Measurements from ENCODE around the gene CREBBP.
A peak's percentile ranks its signal among the peaks of the same experiment; 100 is the strongest.

CREBBP gene

GRCh38 chr16:3695610-3696369 lies 184.7 kb downstream of the CREBBP start:
- Mint-ChIP-seq H3K27ac (no peak overlapping the region), H3K4me1 (peaks cover 17% of the 10 kb centered on the region), H3K27me3 (no peaks in the 10 kb centered on the region), H3K36me3 (no peaks in the 10 kb centered on the region), H3K9me3 (no peaks in the 10 kb centered on the region), H3K4me3 (no peak overlapping the region)

- Mint-ChIP-seq H3K36me3 (peaks cover 2% of the 10 kb centered on the region), H3K4me1 (peaks cover 18% of the 10 kb centered on the region), H3K27ac (peak overlapping the region; percentile 12), H3K4me3 (no peak overlapping the region), H3K9me3 (no peaks in the 10 kb centered on the region), H3K27me3 (no peaks in the 10 kb centered on the region)
Measured at GRCh38 chr16:3694051-3694450, 186.5 kb downstream of the CREBBP start.

- Mint-ChIP-seq H3K9me3 (no peaks in the 10 kb centered on the region), H3K27me3 (no peaks in the 10 kb centered on the region), H3K36me3 (peaks cover 6% of the 10 kb centered on the region), H3K27ac (no peak overlapping the region), H3K4me1 (peaks cover 15% of the 10 kb centered on the region), H3K4me3 (no peak overlapping the region)
Measured at GRCh38 chr16:3691761-3692160, 188.8 kb downstream of the CREBBP start.

GRCh38 chr16:3690980-3691720 lies 189.4 kb downstream of the CREBBP start:
- no peak overlapping the region for H3K27ac Mint-ChIP-seq
- no peaks in the 10 kb centered on the region for H3K27me3 Mint-ChIP-seq
- peak overlapping the region; percentile 30 for H3K4me3 Mint-ChIP-seq
- H3K4me1 Mint-ChIP-seq = peaks cover 15% of the 10 kb centered on the region
- no peaks in the 10 kb centered on the region for H3K9me3 Mint-ChIP-seq
- peaks cover 6% of the 10 kb centered on the region for H3K36me3 Mint-ChIP-seq

- Mint-ChIP-seq H3K36me3 (peaks cover 6% of the 10 kb centered on the region), H3K4me3 (peak overlapping the region; percentile 30), H3K4me1 (peaks cover 15% of the 10 kb centered on the region), H3K27me3 (no peaks in the 10 kb centered on the region), H3K9me3 (no peaks in the 10 kb centered on the region), H3K27ac (no peak overlapping the region)
Measured at GRCh38 chr16:3690470-3690928, 190.0 kb downstream of the CREBBP start.

- peaks cover 6% of the 10 kb centered on the region for H3K36me3 Mint-ChIP-seq
- H3K4me3 Mint-ChIP-seq = no peak overlapping the region
- no peak overlapping the region for H3K27ac Mint-ChIP-seq
- H3K4me1 Mint-ChIP-seq = peaks cover 15% of the 10 kb centered on the region
- no peaks in the 10 kb centered on the region for H3K27me3 Mint-ChIP-seq
- no peaks in the 10 kb centered on the region for H3K9me3 Mint-ChIP-seq
Measured at GRCh38 chr16:3689731-3690130, 190.8 kb downstream of the CREBBP start.

- no peak overlapping the region for H3K27ac Mint-ChIP-seq
- no peaks in the 10 kb centered on the region for H3K27me3 Mint-ChIP-seq
- H3K4me1 Mint-ChIP-seq = peaks cover 15% of the 10 kb centered on the region
- H3K9me3 Mint-ChIP-seq = no peaks in the 10 kb centered on the region
- no peak overlapping the region for H3K4me3 Mint-ChIP-seq
- H3K36me3 Mint-ChIP-seq = peaks cover 8% of the 10 kb centered on the region
Measured at GRCh38 chr16:3687792-3688191, 192.7 kb downstream of the CREBBP start.

GRCh38 chr16:3687021-3687420 lies 193.5 kb downstream of the CREBBP start:
- Mint-ChIP-seq H3K27ac (no peak overlapping the region), H3K27me3 (no peaks in the 10 kb centered on the region), H3K4me3 (no peak overlapping the region), H3K4me1 (peaks cover 15% of the 10 kb centered on the region), H3K9me3 (no peaks in the 10 kb centered on the region), H3K36me3 (peaks cover 11% of the 10 kb centered on the region)

- no peaks in the 10 kb centered on the region for H3K4me1 Mint-ChIP-seq
- no peaks in the 10 kb centered on the region for H3K9me3 Mint-ChIP-seq
- H3K36me3 Mint-ChIP-seq = peaks cover 10% of the 10 kb centered on the region
Measured at GRCh38 chr16:3681206-3681605, 199.3 kb downstream of the CREBBP start.

GRCh38 chr16:3677994-3678393 lies 202.5 kb downstream of the CREBBP start:
- Mint-ChIP-seq H3K4me1 (no peaks in the 10 kb centered on the region), H3K9me3 (no peaks in the 10 kb centered on the region), H3K36me3 (peaks cover 8% of the 10 kb centered on the region), H3K27ac (no peak overlapping the region), H3K4me3 (no peak overlapping the region), H3K27me3 (no peaks in the 10 kb centered on the region)

More at GRCh38 chr16:3681206-3681605, 199.3 kb downstream of the CREBBP start:
- no peak overlapping the region for H3K27ac Mint-ChIP-seq
- H3K27me3 Mint-ChIP-seq = no peaks in the 10 kb centered on the region
- H3K4me3 Mint-ChIP-seq = no peak overlapping the region

- H3K36me3 Mint-ChIP-seq = peaks cover 1% of the 10 kb centered on the region
- H3K27me3 Mint-ChIP-seq = no peaks in the 10 kb centered on the region
- no peaks in the 10 kb centered on the region for H3K9me3 Mint-ChIP-seq
- H3K4me1 Mint-ChIP-seq = no peaks in the 10 kb centered on the region
- H3K4me3 Mint-ChIP-seq = no peak overlapping the region
- no peak overlapping the region for H3K27ac Mint-ChIP-seq
Measured at GRCh38 chr16:3675601-3676130, 204.8 kb downstream of the CREBBP start.

Measured in activated naive CD4-positive, alpha-beta T cell treated with anti-CD3 and anti-CD28 coated beads, Interleukin-2, amount 50 U/mL, for 24 hours (primary cell).